HEK293 (cell line): ENCODE measurements around the gene LAMC3.

Source experiments
- BCL11B ChIP-seq: fragments of 450-650 bp; formaldehyde crosslinking; IDR thresholded peaks from 2 replicates; pipeline ENCODE4 v1.5.1; 2016; ENCODE audit warnings: low read depth, missing biosample characterization, missing genetic modification characterization
- FEZF1 ChIP-seq: fragments of 450-650 bp; formaldehyde crosslinking; IDR thresholded peaks from 2 replicates; pipeline ENCODE4 v1.5.1; 2016; ENCODE audit warnings: missing biosample characterization, missing genetic modification characterization
- GLIS2 ChIP-seq: fragments of 450-650 bp; formaldehyde crosslinking; IDR thresholded peaks from 2 replicates; pipeline ENCODE4 v1.5.1; 2016; ENCODE audit warnings: missing biosample characterization, missing genetic modification characterization
- KLF10 ChIP-seq: fragments of 450-650 bp; IDR thresholded peaks from 2 replicates; pipeline ENCODE4 v1.5.1; 2018; ENCODE audit warnings: missing biosample characterization, mild to moderate bottlenecking, missing genetic modification characterization
- KLF17 ChIP-seq: fragments of 450-650 bp; formaldehyde crosslinking; IDR thresholded peaks from 2 replicates; pipeline ENCODE4 v1.5.1; 2016; ENCODE audit warnings: missing biosample characterization, missing genetic modification characterization
- PBX3 ChIP-seq: sonication (generic); formaldehyde crosslinking; IDR thresholded peaks from 2 replicates; pipeline ENCODE4 v1.8.1; 2022; ENCODE audit warnings: mild to moderate bottlenecking, moderate library complexity, missing genetic modification reagents
- REPIN1 ChIP-seq: fragments of 450-650 bp; formaldehyde crosslinking; IDR thresholded peaks from 2 replicates; pipeline ENCODE4 v1.5.1; 2017; ENCODE audit warnings: missing biosample characterization, missing genetic modification characterization, low read depth
- TRIM28 ChIP-seq: IDR thresholded peaks from 2 replicates; pipeline ENCODE4 v1.6.1; 2011; ENCODE audit warnings: low read length, control low read depth, borderline replicate concordance
- WT1 ChIP-seq: fragments of 450-650 bp; formaldehyde crosslinking; IDR thresholded peaks from 2 replicates; pipeline ENCODE4 v1.5.1; 2016; ENCODE audit warnings: missing biosample characterization, missing genetic modification characterization
- ZBTB10 ChIP-seq: fragments of 450-650 bp; formaldehyde crosslinking; IDR thresholded peaks from 2 replicates; pipeline ENCODE4 v1.5.1; 2016; ENCODE audit warnings: missing biosample characterization, missing genetic modification characterization
- ZFP69B ChIP-seq: fragments of 450-650 bp; formaldehyde crosslinking; IDR thresholded peaks from 2 replicates; pipeline ENCODE4 v1.5.1; 2016; ENCODE audit warnings: missing biosample characterization, missing genetic modification characterization
- ZNF202 ChIP-seq: fragments of 450-650 bp; formaldehyde crosslinking; IDR thresholded peaks from 2 replicates; pipeline ENCODE4 v1.5.1; 2016; ENCODE audit warnings: missing biosample characterization, missing genetic modification characterization, borderline replicate concordance
- ZNF211 ChIP-seq: fragments of 450-650 bp; formaldehyde crosslinking; IDR thresholded peaks from 2 replicates; pipeline ENCODE4 v1.5.1; 2016; ENCODE audit warnings: low read depth, missing biosample characterization, missing genetic modification characterization
- ZNF302 ChIP-seq: fragments of 450-650 bp; formaldehyde crosslinking; IDR thresholded peaks from 2 replicates; pipeline ENCODE4 v1.5.1; 2016; ENCODE audit warnings: missing biosample characterization, missing genetic modification characterization, low read depth
- ZNF391 ChIP-seq: fragments of 450-650 bp; formaldehyde crosslinking; IDR thresholded peaks from 2 replicates; pipeline ENCODE4 v1.5.1; 2016; ENCODE audit warnings: low read depth, missing biosample characterization, missing genetic modification characterization, borderline replicate concordance
- ZNF398 ChIP-seq: fragments of 450-650 bp; formaldehyde crosslinking; IDR thresholded peaks from 2 replicates; pipeline ENCODE4 v1.5.1; 2017; ENCODE audit warnings: missing biosample characterization, missing genetic modification characterization
- ZNF488 ChIP-seq: fragments of 450-650 bp; formaldehyde crosslinking; IDR thresholded peaks from 2 replicates; pipeline ENCODE4 v1.5.1; 2016; ENCODE audit warnings: missing biosample characterization, missing genetic modification characterization
- ZNF501 ChIP-seq: fragments of 450-650 bp; formaldehyde crosslinking; IDR thresholded peaks from 2 replicates; pipeline ENCODE4 v1.5.1; 2016; ENCODE audit warnings: missing biosample characterization, missing genetic modification characterization
- ZNF510 ChIP-seq: fragments of 450-650 bp; formaldehyde crosslinking; IDR thresholded peaks from 2 replicates; pipeline ENCODE4 v1.5.1; 2018; ENCODE audit warnings: mild to moderate bottlenecking, missing genetic modification characterization, missing biosample characterization; ENCODE audit not compliant: insufficient replicate concordance
- ZNF518A ChIP-seq: fragments of 450-650 bp; formaldehyde crosslinking; conservative IDR thresholded peaks from 2 replicates; pipeline ENCODE4 v1.5.1; 2016; ENCODE audit warnings: low read depth, missing biosample characterization, missing genetic modification characterization
- ZNF544 ChIP-seq: fragments of 450-650 bp; formaldehyde crosslinking; IDR thresholded peaks from 2 replicates; pipeline ENCODE4 v1.5.0; 2017; ENCODE audit warnings: missing biosample characterization, missing genetic modification characterization
- ZNF624 ChIP-seq: fragments of 450-650 bp; formaldehyde crosslinking; IDR thresholded peaks from 2 replicates; pipeline ENCODE4 v1.5.1; 2017; ENCODE audit warnings: missing biosample characterization, missing genetic modification characterization
- ZNF664 ChIP-seq: fragments of 450-650 bp; formaldehyde crosslinking; IDR thresholded peaks from 2 replicates; pipeline ENCODE4 v1.5.1; 2016; ENCODE audit warnings: missing biosample characterization, missing genetic modification characterization
- ZNF768 ChIP-seq: fragments of 450-650 bp; formaldehyde crosslinking; IDR thresholded peaks from 2 replicates; pipeline ENCODE4 v1.5.1; 2018; ENCODE audit warnings: missing biosample characterization, mild to moderate bottlenecking, missing genetic modification characterization
- ZNF791 ChIP-seq: fragments of 450-650 bp; formaldehyde crosslinking; IDR thresholded peaks from 2 replicates; pipeline ENCODE4 v1.5.1; 2016; ENCODE audit warnings: missing biosample characterization, missing genetic modification characterization
- ZNF792 ChIP-seq: fragments of 450-650 bp; formaldehyde crosslinking; IDR thresholded peaks from 2 replicates; pipeline ENCODE4 v1.5.1; 2016; ENCODE audit warnings: missing biosample characterization, missing genetic modification characterization

Gene LAMC3

GRCh38 chr9:131125288-131126058 lies 116.5 kb downstream of the LAMC3 start, which contains the start of gene NUP214 (continued):
- TF ChIP-seq ZNF518A (tag by site-specific recombination) (peak; percentile 85), PBX3 (CRISPR knock-in tag) (0 out of 2 replicates have a peak, but pooled peaks have one; percentile 37), KLF17 (peak; percentile 71), ZNF768 (tag by site-specific recombination) (no peak), ZNF398 (tag by site-specific recombination) (no peak), WT1 (tag by site-specific recombination) (peak; percentile 34; the same call in 1 of the 2 replicates), ZNF202 (tag by site-specific recombination) (no peak), KLF10 (no peak), REPIN1 (tag by site-specific recombination) (0 out of 2 replicates have a peak, but pooled peaks have one; percentile 60), ZNF624 (tag by site-specific recombination) (no peak), ZBTB10 (tag by site-specific recombination) (0 out of 2 replicates have a peak, but pooled peaks have one; percentile 32), BCL11B (tag by site-specific recombination) (no peak), ZNF501 (tag by site-specific recombination) (peak; percentile 85), TRIM28 (no peak), ZNF544 (tag by site-specific recombination) (no peak), ZNF664 (no peak; the same call in 1 of the 2 replicates), ZNF302 (tag by site-specific recombination) (no peak), ZNF391 (no peak), ZNF791 (tag by site-specific recombination) (no peak), ZNF488 (tag by site-specific recombination) (0 out of 2 replicates have a peak, but pooled peaks have one; percentile 20), ZNF510 (no peak), ZFP69B (tag by site-specific recombination) (no peak), ZNF792 (tag by site-specific recombination) (0 out of 2 replicates have a peak, but pooled peaks have one; percentile 51), FEZF1 (tag by site-specific recombination) (no peak), GLIS2 (peak; percentile 67), ZNF211 (tag by site-specific recombination) (no peak)
